ENCODE results near the gene PXT1.

DNA sequence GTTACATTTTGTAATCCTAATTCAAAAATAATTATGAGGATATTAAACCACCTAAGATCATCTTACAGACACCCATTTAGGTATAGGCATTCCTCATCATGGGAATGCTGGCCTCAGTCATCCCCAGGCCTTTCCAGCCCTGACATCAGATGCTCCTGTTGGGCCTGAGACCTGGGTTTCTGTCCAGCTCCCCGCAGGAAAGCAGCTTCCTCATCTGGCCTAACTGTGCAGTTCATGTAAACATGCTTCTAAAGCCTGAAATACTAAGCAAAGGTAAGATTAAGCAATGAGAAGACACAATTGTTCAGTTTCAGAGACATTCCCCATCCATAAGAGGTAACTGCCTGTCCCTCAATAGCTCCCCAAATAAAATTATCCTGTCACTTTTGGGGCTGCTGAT is 74.2 kb downstream of the PXT1 start:
- TF ChIP-seq, protein P1, sequence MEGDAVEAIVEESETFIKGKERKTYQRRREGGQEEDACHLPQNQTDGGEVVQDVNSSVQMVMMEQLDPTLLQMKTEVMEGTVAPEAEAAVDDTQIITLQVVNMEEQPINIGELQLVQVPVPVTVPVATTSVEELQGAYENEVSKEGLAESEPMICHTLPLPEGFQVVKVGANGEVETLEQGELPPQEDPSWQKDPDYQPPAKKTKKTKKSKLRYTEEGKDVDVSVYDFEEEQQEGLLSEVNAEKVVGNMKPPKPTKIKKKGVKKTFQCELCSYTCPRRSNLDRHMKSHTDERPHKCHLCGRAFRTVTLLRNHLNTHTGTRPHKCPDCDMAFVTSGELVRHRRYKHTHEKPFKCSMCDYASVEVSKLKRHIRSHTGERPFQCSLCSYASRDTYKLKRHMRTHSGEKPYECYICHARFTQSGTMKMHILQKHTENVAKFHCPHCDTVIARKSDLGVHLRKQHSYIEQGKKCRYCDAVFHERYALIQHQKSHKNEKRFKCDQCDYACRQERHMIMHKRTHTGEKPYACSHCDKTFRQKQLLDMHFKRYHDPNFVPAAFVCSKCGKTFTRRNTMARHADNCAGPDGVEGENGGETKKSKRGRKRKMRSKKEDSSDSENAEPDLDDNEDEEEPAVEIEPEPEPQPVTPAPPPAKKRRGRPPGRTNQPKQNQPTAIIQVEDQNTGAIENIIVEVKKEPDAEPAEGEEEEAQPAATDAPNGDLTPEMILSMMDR (IDR thresholded peaks at IDR 0.05), result no peak
- TF ChIP-seq EP300 (IDR thresholded peaks at IDR 0.05) (no peak), POLR2AphosphoS5 (IDR thresholded peaks at IDR 0.05) (no peak)

Measured in upper lobe of left lung (tissue), 4 donors.